AG09319 (cell line): Measurements from ENCODE around the gene KIAA1328.
"Not testable (repeated sequence)": the region's sequence is repeated elsewhere in the genome, so short reads cannot be mapped to it uniquely, and the experiment has no call there.

Experiments used
- DNase-seq: peaks from one replicate; pipeline ENCODE4 v3.0.0-alpha.2; 2010; ENCODE audit warnings: low read depth; ENCODE audit errors: extremely low read depth
- CTCF ChIP-seq: IDR thresholded peaks from 2 replicates; pipeline ENCODE4 v1.5.1; 2011; ENCODE audit warnings: low read depth, mild to moderate bottlenecking, inconsistent platforms, low read length, moderate library complexity

The KIAA1328 gene

GRCh38 chr18:36850527-36851201 is 21.7 kb downstream of the KIAA1328 start:
- DNase-seq = no peak
- TF ChIP-seq CTCF = no peak

GRCh38 chr18:36851202-36851590 is 22.3 kb downstream of the KIAA1328 start:
- no peak for TF ChIP-seq CTCF
- no peak for DNase-seq

GRCh38 chr18:36856815-36857214 is 27.9 kb downstream of the KIAA1328 start:
- DNase-seq = no peak
- TF ChIP-seq CTCF = no peak

GRCh38 chr18:36862182-36862581 is 33.3 kb downstream of the KIAA1328 start:
- no peak for DNase-seq
- no peak for TF ChIP-seq CTCF

- TF ChIP-seq CTCF = no peak
- DNase-seq = no peak
These were observed 38.1 kb downstream of the KIAA1328 start for GRCh38 chr18:36867056-36867455.

GRCh38 chr18:36871801-36872200 is 42.9 kb downstream of the KIAA1328 start:
- no peak for DNase-seq

GRCh38 chr18:36872329-36872728 is 43.4 kb downstream of the KIAA1328 start:
- TF ChIP-seq CTCF = no peak
- DNase-seq = no peak

More at GRCh38 chr18:36871801-36872200, 42.9 kb downstream of the KIAA1328 start:
- no peak for TF ChIP-seq CTCF

GRCh38 chr18:36873826-36874225 is 44.9 kb downstream of the KIAA1328 start:
- DNase-seq = not testable (repeated sequence)

- not testable (repeated sequence) for DNase-seq
These were observed 50.9 kb downstream of the KIAA1328 start for GRCh38 chr18:36879796-36880195.
